HepG2 (cell line): ENCODE measurements around the gene VPREB3. TPM values are rescaled to one million over a fixed set of nuclear protein-coding genes. Genes with fewer than 3 reads are reported as not detected.

Source experiments
- DNMT1 ChIP-seq: sonication (generic); formaldehyde crosslinking; IDR thresholded peaks from 2 replicates; pipeline ENCODE4 v1.5.1; 2020; ENCODE audit warnings: mild to moderate bottlenecking, missing genetic modification reagents
- EED ChIP-seq: sonication (generic); formaldehyde crosslinking; IDR thresholded peaks from 2 replicates; pipeline ENCODE4 v1.5.0; 2020; ENCODE audit warnings: mild to moderate bottlenecking, missing genetic modification reagents
- KDM4B ChIP-seq: sonication (generic); formaldehyde crosslinking; IDR thresholded peaks from 2 replicates; pipeline ENCODE4 v1.4.0; 2020; ENCODE audit warnings: missing genetic modification reagents
- KLF12 ChIP-seq: sonication (generic); formaldehyde crosslinking; IDR thresholded peaks from 2 replicates; pipeline ENCODE4 v1.4.0; 2020; ENCODE audit warnings: missing genetic modification reagents, borderline replicate concordance
- NFKB2 ChIP-seq: sonication (generic); formaldehyde crosslinking; IDR thresholded peaks from 2 replicates; pipeline ENCODE4 v1.4.0; 2020; ENCODE audit warnings: missing genetic modification reagents, borderline replicate concordance
- NONO ChIP-seq, 2 experiments: fragments of 450-650 bp in 1 of 2; sonication (generic) in 1 of 2; formaldehyde crosslinking in 1 of 2; IDR thresholded peaks in 1 of 2; conservative IDR thresholded peaks in 1 of 2; 2 replicates each; pipeline versions ENCODE4 v1.6.1 to v1.8.0; 2017 to 2022; ENCODE audit warnings: mild to moderate bottlenecking in 1 of 2, missing genetic modification reagents in 1 of 2, moderate library complexity in 1 of 2
- NR2F2 ChIP-seq: IDR thresholded peaks from 2 replicates; pipeline ENCODE4 v1.6.1; 2012; ENCODE audit warnings: low read depth, inconsistent platforms, borderline replicate concordance
- PAXIP1 ChIP-seq: sonication (generic); formaldehyde crosslinking; conservative IDR thresholded peaks from 2 replicates; pipeline ENCODE4 v1.4.0; 2020; ENCODE audit warnings: mild to moderate bottlenecking, missing genetic modification reagents, moderate library complexity
- SPEN ChIP-seq: sonication (generic); formaldehyde crosslinking; IDR thresholded peaks from 2 replicates; pipeline ENCODE4 v1.5.1; 2020; ENCODE audit warnings: low read depth, mild to moderate bottlenecking, missing genetic modification reagents
- TBL1XR1 ChIP-seq: fragments of 150-350 bp; IDR thresholded peaks from 2 replicates; pipeline ENCODE4 v1.6.1; 2014; ENCODE audit warnings: borderline replicate concordance, low read length; ENCODE audit not compliant: partially characterized antibody
- USF2 ChIP-seq, 2 experiments: sonication (generic) in 1 of 2; formaldehyde crosslinking in 1 of 2; IDR thresholded peaks; 2 replicates each; pipeline versions ENCODE4 v1.5.1 to v1.6.1; 2011 to 2020; ENCODE audit warnings: borderline replicate concordance in 1 of 2, low read depth in 1 of 2, low read length in 1 of 2, mild to moderate bottlenecking in 1 of 2, missing genetic modification reagents in 1 of 2, moderate library complexity in 1 of 2
- polyA plus RNA-seq, 8 experiments: library from polyadenylated mRNA; depleted of rRNA in 3 of 8; stranded (reverse) in 7 of 8; unstranded in 1 of 8; fragments of >200 nt; fragmentation: Illumina TruSeq in 4 of 8; extraction: Trizol in 4 of 8; gene quantifications; 2 replicates each; pipeline versions ENCODE4 v1.2.1 to v1.2.3, GENCODE V29; 2011 to 2016; ENCODE audit warnings: low read depth in 4 of 8, missing spikeins in 1 of 8, mixed read lengths in 1 of 8; ENCODE audit not compliant: insufficient read depth in 1 of 8
- total RNA-seq, 5 experiments: library from RNA; depleted of rRNA; stranded (reverse); fragments of >200 nt; fragmentation: Illumina TruSeq; extraction: Trizol; gene quantifications; 2 replicates each; pipeline ENCODE4 v1.2.3, GENCODE V29; 2016; ENCODE audit warnings: low read depth in 1 of 5
- TF ChIP-seq, protein P1 (sequence below): sonication (generic); formaldehyde crosslinking; IDR thresholded peaks from 2 replicates; pipeline ENCODE4 v1.5.0; 2020; ENCODE audit warnings: missing genetic modification reagents, mild to moderate bottlenecking, borderline replicate concordance
- TF ChIP-seq, protein P2 (sequence below): IDR thresholded peaks from 2 replicates; pipeline ENCODE4 v1.6.1; 2012; ENCODE audit warnings: low read depth, low read length, improper control_type of control experiment

VPREB3 gene
- total and polyA plus RNA-seq, 2 of the 13 experiments (the other 11 are each of a cell fraction or from before 2014, with no cell fraction given): 0.22 TPM; not detected in 1

GRCh38 chr22:23767673-23768548, 13.7 kb upstream of the VPREB3 start, which contains the start of gene CHCHD10 (continued):
- TF ChIP-seq NONO (IDR thresholded peaks at IDR 0.05): no peak
- TF ChIP-seq NONO (CRISPR knock-in tag; conservative IDR thresholded peaks at IDR 0.05): peak; percentile 76; the same call in 1 of the 2 replicates
- no peak for TF ChIP-seq KLF12 (CRISPR knock-in tag)
- TF ChIP-seq USF2 (IDR thresholded peaks at IDR 0.05; ENCODE audit: low read depth, low read length): no peak
- TF ChIP-seq USF2 (CRISPR knock-in tag; IDR thresholded peaks at IDR 0.05; ENCODE audit: borderline replicate concordance): peak; percentile 41; the same call in 1 of the 2 replicates
- TF ChIP-seq, protein P1, sequence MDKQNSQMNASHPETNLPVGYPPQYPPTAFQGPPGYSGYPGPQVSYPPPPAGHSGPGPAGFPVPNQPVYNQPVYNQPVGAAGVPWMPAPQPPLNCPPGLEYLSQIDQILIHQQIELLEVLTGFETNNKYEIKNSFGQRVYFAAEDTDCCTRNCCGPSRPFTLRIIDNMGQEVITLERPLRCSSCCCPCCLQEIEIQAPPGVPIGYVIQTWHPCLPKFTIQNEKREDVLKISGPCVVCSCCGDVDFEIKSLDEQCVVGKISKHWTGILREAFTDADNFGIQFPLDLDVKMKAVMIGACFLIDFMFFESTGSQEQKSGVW (CRISPR knock-in tag): no peak
- TF ChIP-seq EED (CRISPR knock-in tag): no peak
- TF ChIP-seq, protein P2, sequence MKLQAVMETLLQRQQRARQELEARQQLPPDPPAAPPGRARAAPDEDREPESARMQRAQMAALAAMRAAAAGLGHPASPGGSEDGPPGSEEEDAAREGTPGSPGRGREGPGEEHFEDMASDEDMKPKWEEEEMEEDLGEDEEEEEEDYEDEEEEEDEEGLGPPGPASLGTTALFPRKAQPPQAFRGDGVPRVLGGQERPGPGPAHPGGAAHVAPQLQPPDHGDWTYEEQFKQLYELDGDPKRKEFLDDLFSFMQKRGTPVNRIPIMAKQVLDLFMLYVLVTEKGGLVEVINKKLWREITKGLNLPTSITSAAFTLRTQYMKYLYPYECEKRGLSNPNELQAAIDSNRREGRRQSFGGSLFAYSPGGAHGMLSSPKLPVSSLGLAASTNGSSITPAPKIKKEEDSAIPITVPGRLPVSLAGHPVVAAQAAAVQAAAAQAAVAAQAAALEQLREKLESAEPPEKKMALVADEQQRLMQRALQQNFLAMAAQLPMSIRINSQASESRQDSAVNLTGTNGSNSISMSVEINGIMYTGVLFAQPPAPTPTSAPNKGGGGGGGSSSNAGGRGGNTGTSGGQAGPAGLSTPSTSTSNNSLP: no peak
- peak; percentile 61 for TF ChIP-seq PAXIP1
- 0 out of 2 replicates have a peak, but pooled peaks have one; percentile 4 for TF ChIP-seq DNMT1 (CRISPR knock-in tag)
- peak; percentile 80 for TF ChIP-seq SPEN (CRISPR knock-in tag)
- TF ChIP-seq KDM4B: peak; percentile 70; the same call in 1 of the 2 replicates
- peak; percentile 12; the same call in 1 of the 2 replicates for TF ChIP-seq NFKB2 (CRISPR knock-in tag)
- peak; percentile 24; the same call in 1 of the 2 replicates for TF ChIP-seq NR2F2
- no peak for TF ChIP-seq TBL1XR1
